Muscle layer of duodenum (tissue), 2 donors: ENCODE results near the gene CCR9.

Experiments
- H3K27ac ChIP-seq: one replicate; pipeline ENCODE4 v1.7.0; 2013; ENCODE audit warnings: mild to moderate bottlenecking, low read length
- H3K27me3 ChIP-seq: one replicate; pipeline ENCODE4 v1.7.0; 2013; ENCODE audit warnings: low read depth, mild to moderate bottlenecking, control low read depth, low read length
- H3K36me3 ChIP-seq, 2 donors: one replicate each; pipeline ENCODE4 v1.7.0; 2013; ENCODE audit warnings: low read length in 2 of 2, control low read depth in 1 of 2, mild to moderate bottlenecking in 1 of 2; ENCODE audit not compliant: insufficient read depth in 2 of 2, control insufficient read depth in 1 of 2
- H3K4me1 ChIP-seq, 2 donors: one replicate each; pipeline ENCODE4 v1.7.0; 2013; ENCODE audit warnings: low read length in 2 of 2, mild to moderate bottlenecking in 2 of 2, control low read depth in 1 of 2, moderate library complexity in 1 of 2; ENCODE audit not compliant: insufficient read depth in 2 of 2, control insufficient read depth in 1 of 2
- H3K4me3 ChIP-seq, 2 donors: one replicate each; pipeline ENCODE4 v1.7.0; 2013; ENCODE audit warnings: low read length in 2 of 2, low read depth in 1 of 2, mild to moderate bottlenecking in 1 of 2
- H3K9me3 ChIP-seq, 2 donors: one replicate each; pipeline ENCODE4 v1.7.0; 2013; ENCODE audit warnings: low read length in 2 of 2, control low read depth in 1 of 2, mild to moderate bottlenecking in 1 of 2; ENCODE audit not compliant: control insufficient read depth in 1 of 2
- donor health status: healthy.

The CCR9 gene

GRCh38 chr3:45873036-45873435 lies 13.3 kb upstream of the CCR9 start:
- Histone ChIP-seq H3K4me3 (no peak overlapping the region), H3K36me3 (no peaks in the 10 kb centered on the region), H3K27ac (no peak overlapping the region), H3K9me3 (no peaks in the 10 kb centered on the region), H3K4me1 (no peaks in the 10 kb centered on the region), H3K27me3 (no peaks in the 10 kb centered on the region)

GRCh38 chr3:45873638-45874037 lies 12.7 kb upstream of the CCR9 start:
- no peaks in the 10 kb centered on the region for H3K9me3 ChIP-seq
- H3K4me1 ChIP-seq, result no peaks in the 10 kb centered on the region
- H3K27ac ChIP-seq, result no peak overlapping the region
- H3K27me3 ChIP-seq, result no peaks in the 10 kb centered on the region
- H3K4me3 ChIP-seq, result no peak overlapping the region
- H3K36me3 ChIP-seq, result no peaks in the 10 kb centered on the region

GRCh38 chr3:45874677-45875346 lies 11.5 kb upstream of the CCR9 start:
- H3K36me3 ChIP-seq, result no peaks in the 10 kb centered on the region
- H3K27ac ChIP-seq, result no peak overlapping the region
- no peaks in the 10 kb centered on the region for H3K27me3 ChIP-seq
- no peaks in the 10 kb centered on the region for H3K9me3 ChIP-seq
- no peaks in the 10 kb centered on the region for H3K4me1 ChIP-seq
- H3K4me3 ChIP-seq, result no peak overlapping the region

GRCh38 chr3:45878124-45878523 lies 8.2 kb upstream of the CCR9 start:
- Histone ChIP-seq H3K4me1 (no peaks in the 10 kb centered on the region), H3K27ac (no peak overlapping the region), H3K36me3 (no peaks in the 10 kb centered on the region), H3K4me3 (no peak overlapping the region), H3K27me3 (no peaks in the 10 kb centered on the region), H3K9me3 (no peaks in the 10 kb centered on the region)

GRCh38 chr3:45880725-45881077 lies 5.6 kb upstream of the CCR9 start:
- Histone ChIP-seq H3K36me3 (no peaks in the 10 kb centered on the region), H3K27me3 (no peaks in the 10 kb centered on the region), H3K27ac (no peak overlapping the region), H3K9me3 (no peaks in the 10 kb centered on the region), H3K4me1 (no peaks in the 10 kb centered on the region), H3K4me3 (no peak overlapping the region)

- Histone ChIP-seq H3K36me3 (no peaks in the 10 kb centered on the region), H3K27ac (no peak overlapping the region), H3K27me3 (no peaks in the 10 kb centered on the region), H3K9me3 (no peaks in the 10 kb centered on the region), H3K4me3 (no peak overlapping the region), H3K4me1 (no peaks in the 10 kb centered on the region)
Measured at GRCh38 chr3:45881078-45882022, 5.0 kb upstream of the CCR9 start.

- Histone ChIP-seq H3K27me3 (no peaks in the 10 kb centered on the region), H3K9me3 (no peaks in the 10 kb centered on the region), H3K27ac (no peak overlapping the region), H3K4me3 (no peak overlapping the region), H3K4me1 (no peaks in the 10 kb centered on the region), H3K36me3 (no peaks in the 10 kb centered on the region)
Measured at GRCh38 chr3:45884368-45885201, 1.8 kb upstream of the CCR9 start.

- Histone ChIP-seq H3K27me3 (no peaks in the 10 kb centered on the region), H3K9me3 (no peaks in the 10 kb centered on the region), H3K27ac (no peak overlapping the region), H3K36me3 (no peaks in the 10 kb centered on the region), H3K4me1 (no peaks in the 10 kb centered on the region), H3K4me3 (no peak overlapping the region)
Measured at GRCh38 chr3:45887285-45887684, 942 bp downstream of the CCR9 start.

GRCh38 chr3:45887759-45888511 lies 1.6 kb downstream of the CCR9 start:
- Histone ChIP-seq H3K36me3 (no peaks in the 10 kb centered on the region), H3K4me1 (no peaks in the 10 kb centered on the region), H3K27me3 (no peaks in the 10 kb centered on the region), H3K4me3 (no peak overlapping the region), H3K9me3 (no peaks in the 10 kb centered on the region), H3K27ac (no peak overlapping the region)

- H3K27me3 ChIP-seq, result no peaks in the 10 kb centered on the region
- no peaks in the 10 kb centered on the region for H3K4me1 ChIP-seq
- H3K27ac ChIP-seq, result no peak overlapping the region
- no peaks in the 10 kb centered on the region for H3K36me3 ChIP-seq
- no peak overlapping the region for H3K4me3 ChIP-seq
- no peaks in the 10 kb centered on the region for H3K9me3 ChIP-seq
Measured at GRCh38 chr3:45889337-45889736, 3.0 kb downstream of the CCR9 start.

GRCh38 chr3:45890405-45890804 lies 4.1 kb downstream of the CCR9 start:
- Histone ChIP-seq H3K4me3 (no peak overlapping the region), H3K27me3 (no peaks in the 10 kb centered on the region), H3K9me3 (no peaks in the 10 kb centered on the region), H3K27ac (no peak overlapping the region), H3K36me3 (no peaks in the 10 kb centered on the region), H3K4me1 (no peaks in the 10 kb centered on the region)
